HEK293T (cell line): Measurements from ENCODE around the gene BCAP29.

Experiments
- CTCF ChIA-PET: fragments of 350-600 bp; formaldehyde crosslinking; extraction: SDS; loops from one replicate; lab custom pipeline; 2021; ENCODE audit warnings: antibody characterized with exemption, inconsistent platforms; lab: Yijun Ruan, JAX
- POLR2A ChIA-PET: fragments of 350-600 bp; formaldehyde crosslinking; extraction: SDS; loops from one replicate; lab custom pipeline; 2020; ENCODE audit warnings: antibody characterized with exemption, inconsistent platforms; lab: Yijun Ruan, JAX
- DNase-seq: peaks from one replicate; pipeline ENCODE4 v3.0.0; 2012; ENCODE audit warnings: mixed read lengths; ENCODE audit errors: extremely low spot score
- ARNT ChIP-seq: fragments of 450-650 bp; IDR thresholded peaks from 2 replicates; pipeline ENCODE4 v1.6.1; 2017; ENCODE audit warnings: mild to moderate bottlenecking
- BHLHE40 ChIP-seq: fragments of 450-650 bp; IDR thresholded peaks from 2 replicates; pipeline ENCODE4 v1.6.1; 2016; ENCODE audit warnings: mild to moderate bottlenecking, moderate library complexity, borderline replicate concordance
- CTBP1 ChIP-seq: fragments of 450-650 bp; IDR thresholded peaks from 2 replicates; pipeline ENCODE4 v1.6.1; 2016; ENCODE audit warnings: borderline replicate concordance
- ELF4 ChIP-seq: fragments of 450-650 bp; IDR thresholded peaks from 2 replicates; pipeline ENCODE4 v1.6.1; 2017; ENCODE audit warnings: antibody characterized with exemption
- FOXA1 ChIP-seq: fragments of 450-650 bp; IDR thresholded peaks from 2 replicates; pipeline ENCODE4 v1.6.1; 2016; ENCODE audit warnings: mild to moderate bottlenecking
- FOXK2 ChIP-seq: fragments of 450-650 bp; IDR thresholded peaks from 2 replicates; pipeline ENCODE4 v1.6.1; 2016; ENCODE audit warnings: mild to moderate bottlenecking
- FOXM1 ChIP-seq: fragments of 450-650 bp; IDR thresholded peaks from 2 replicates; pipeline ENCODE4 v1.6.1; 2017; ENCODE audit warnings: mild to moderate bottlenecking, borderline replicate concordance
- HDGF ChIP-seq: fragments of 450-650 bp; IDR thresholded peaks from 2 replicates; pipeline ENCODE4 v1.6.1; 2017; ENCODE audit warnings: antibody characterized with exemption, borderline replicate concordance
- L3MBTL2 ChIP-seq: fragments of 450-650 bp; conservative IDR thresholded peaks from 2 replicates; pipeline ENCODE4 v1.6.1; 2016; ENCODE audit warnings: mild to moderate bottlenecking
- LEF1 ChIP-seq: fragments of 450-650 bp; IDR thresholded peaks from 2 replicates; pipeline ENCODE4 v1.6.1; 2017; ENCODE audit warnings: mild to moderate bottlenecking, borderline replicate concordance
- NFRKB ChIP-seq: fragments of 450-650 bp; IDR thresholded peaks from 2 replicates; pipeline ENCODE4 v1.6.1; 2016; ENCODE audit warnings: mild to moderate bottlenecking, moderate library complexity
- SP1 ChIP-seq: fragments of 450-650 bp; IDR thresholded peaks from 2 replicates; pipeline ENCODE4 v1.6.1; 2017
- SUZ12 ChIP-seq: fragments of 450-650 bp; IDR thresholded peaks from 2 replicates; pipeline ENCODE4 v1.6.1; 2016; ENCODE audit warnings: mild to moderate bottlenecking
- TARDBP ChIP-seq: fragments of 450-650 bp; IDR thresholded peaks from 2 replicates; pipeline ENCODE4 v1.6.1; 2016
- ZNF384 ChIP-seq: fragments of 450-650 bp; IDR thresholded peaks from 2 replicates; pipeline ENCODE4 v1.6.1; 2016
- TF ChIP-seq, protein P1 (sequence below): fragments of 450-650 bp; IDR thresholded peaks from 2 replicates; pipeline ENCODE4 v1.6.1; 2016

BCAP29 gene

DNA sequence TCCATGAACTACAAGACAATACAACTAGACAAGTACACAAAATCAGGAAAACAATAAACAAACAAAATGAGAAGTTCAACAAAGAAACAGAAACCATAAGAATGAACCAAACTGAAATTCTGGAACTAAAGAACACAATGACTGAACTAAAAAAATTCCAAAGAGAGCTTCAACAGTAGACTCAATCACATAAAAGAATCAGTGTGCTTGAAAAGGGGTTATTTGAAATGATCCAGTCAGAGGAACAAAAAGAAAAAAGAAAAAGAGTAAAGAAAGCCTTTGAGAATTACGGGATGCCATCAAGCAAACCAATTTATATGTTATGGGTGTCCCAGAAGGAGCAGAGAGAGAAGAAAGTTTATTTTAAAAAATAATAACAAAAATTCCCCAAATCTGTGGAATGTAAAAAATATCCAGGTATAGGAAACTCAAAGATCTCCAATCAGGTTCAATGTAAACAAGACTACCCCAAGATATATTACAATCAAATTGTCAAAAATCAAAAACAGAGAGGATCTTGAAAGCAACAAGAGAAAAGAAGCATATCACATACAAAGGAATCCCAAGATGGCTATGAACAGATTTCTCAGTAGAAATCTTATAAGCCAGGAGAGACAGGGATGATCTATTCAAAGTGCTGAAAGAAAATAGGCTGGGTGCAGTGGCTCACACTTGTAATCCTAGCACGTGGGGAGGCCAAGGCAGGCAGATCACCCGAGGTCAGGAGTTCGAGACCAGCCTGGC lies 35.0 kb upstream of the BCAP29 start:
- CTCF ChIA-PET: no interaction called here

DNA sequence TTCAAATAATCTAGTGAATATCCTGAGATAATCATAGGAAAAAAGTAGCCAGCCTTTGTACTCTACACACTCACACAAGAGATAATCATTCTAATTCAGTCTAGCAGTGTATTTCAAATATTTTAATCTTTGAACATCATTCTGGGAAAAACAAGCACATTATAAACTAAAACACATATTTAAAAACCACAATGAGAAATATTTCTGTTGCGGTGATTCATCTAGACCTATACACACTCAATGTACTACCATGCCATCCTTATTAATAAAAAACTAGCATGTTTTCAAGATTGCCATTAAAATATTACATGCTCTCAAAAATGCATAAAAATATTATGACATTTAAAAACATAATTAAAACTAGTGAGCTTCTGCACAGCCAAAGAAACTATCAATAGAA lies 28.1 kb upstream of the BCAP29 start:
- ChIA-PET POLR2A (interaction anchor here (1.2 kb wide), 1 partner anchor 11 kb away, joined by 4 read pairs; the partner anchor contains the start of gene COG5), CTCF (no interaction called here)
- TF ChIP-seq TARDBP (no peak), L3MBTL2 (no peak), CTBP1 (no peak), FOXA1 (no peak), FOXK2 (no peak), BHLHE40 (no peak), SUZ12 (no peak), SP1 (no peak), HDGF (no peak), ARNT (no peak), NFRKB (no peak), LEF1 (no peak), ZNF384 (no peak), ELF4 (no peak), FOXM1 (no peak)
- TF ChIP-seq, protein P1, sequence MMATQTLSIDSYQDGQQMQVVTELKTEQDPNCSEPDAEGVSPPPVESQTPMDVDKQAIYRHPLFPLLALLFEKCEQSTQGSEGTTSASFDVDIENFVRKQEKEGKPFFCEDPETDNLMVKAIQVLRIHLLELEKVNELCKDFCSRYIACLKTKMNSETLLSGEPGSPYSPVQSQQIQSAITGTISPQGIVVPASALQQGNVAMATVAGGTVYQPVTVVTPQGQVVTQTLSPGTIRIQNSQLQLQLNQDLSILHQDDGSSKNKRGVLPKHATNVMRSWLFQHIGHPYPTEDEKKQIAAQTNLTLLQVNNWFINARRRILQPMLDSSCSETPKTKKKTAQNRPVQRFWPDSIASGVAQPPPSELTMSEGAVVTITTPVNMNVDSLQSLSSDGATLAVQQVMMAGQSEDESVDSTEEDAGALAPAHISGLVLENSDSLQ: no peak
- no peak for DNase-seq

More for the DNA sequence above, 35.0 kb upstream of the BCAP29 start:
- TF ChIP-seq FOXA1: no peak
- no peak for TF ChIP-seq SUZ12
- TF ChIP-seq, protein P1: no peak
- TF ChIP-seq SP1: no peak
- TF ChIP-seq ZNF384: no peak
- TF ChIP-seq BHLHE40: no peak
- no peak for TF ChIP-seq FOXK2
- TF ChIP-seq NFRKB: no peak
- POLR2A ChIA-PET: no interaction called here
- DNase-seq: no peak

DNA sequence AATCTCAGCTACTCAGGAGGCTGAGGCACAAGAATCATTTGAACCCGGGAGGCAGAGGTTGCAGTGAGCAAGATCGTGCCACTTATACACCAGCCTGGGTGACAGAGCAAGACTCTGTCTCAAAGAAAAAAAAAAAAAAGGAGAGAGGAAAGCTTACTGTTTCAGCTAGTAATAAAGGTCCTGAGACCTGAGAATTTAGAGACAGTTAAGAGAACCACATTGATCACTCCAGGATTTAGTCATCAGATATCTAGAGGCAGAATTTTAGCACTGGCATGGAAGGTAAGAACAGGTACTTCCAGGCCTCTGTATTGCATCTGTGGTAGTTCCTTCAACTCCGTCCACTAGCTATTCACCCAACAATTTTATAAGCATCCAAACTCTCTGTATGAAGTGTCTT lies 24.2 kb upstream of the BCAP29 start:
- no peak for DNase-seq
- ChIA-PET POLR2A (no interaction called here), CTCF (interaction anchor here (0.6 kb wide), 1 partner anchor 25 kb away, joined by 3 read pairs; no protein-coding TSS in a partner anchor)
- TF ChIP-seq ARNT: no peak
- no peak for TF ChIP-seq HDGF
- TF ChIP-seq SUZ12: no peak
- TF ChIP-seq, protein P1: no peak
- no peak for TF ChIP-seq LEF1
- no peak for TF ChIP-seq ZNF384
- no peak for TF ChIP-seq FOXK2
- TF ChIP-seq FOXA1: no peak
- TF ChIP-seq SP1: no peak
- no peak for TF ChIP-seq TARDBP
- TF ChIP-seq NFRKB: no peak
- TF ChIP-seq CTBP1: no peak
- no peak for TF ChIP-seq FOXM1
- no peak for TF ChIP-seq BHLHE40
- no peak for TF ChIP-seq L3MBTL2
- TF ChIP-seq ELF4: no peak

DNA sequence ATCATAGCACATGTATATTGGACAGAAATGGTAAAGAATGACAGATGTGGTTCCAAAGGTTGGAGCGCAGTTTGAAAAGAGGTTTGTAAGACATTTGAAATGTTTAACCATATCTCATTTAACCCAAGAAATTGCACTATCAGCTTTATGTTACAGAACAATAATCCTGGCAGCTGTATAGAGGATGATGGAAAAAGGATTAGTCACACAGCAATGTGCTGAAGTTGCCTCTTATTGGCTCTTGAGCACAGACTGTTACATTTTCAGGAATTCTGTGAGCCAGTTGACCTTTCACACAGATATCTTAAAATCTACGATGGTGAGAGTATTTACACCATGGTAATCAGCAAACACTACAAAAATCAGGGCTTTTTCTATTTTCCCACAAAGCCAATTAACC lies 20.2 kb upstream of the BCAP29 start:
- ChIA-PET CTCF (no interaction called here), POLR2A (no interaction called here)
- TF ChIP-seq SUZ12: no peak
- TF ChIP-seq BHLHE40: no peak
- TF ChIP-seq SP1: no peak
- no peak for TF ChIP-seq CTBP1
- no peak for TF ChIP-seq ARNT
- TF ChIP-seq, protein P1: no peak
- TF ChIP-seq FOXA1: no peak
- no peak for TF ChIP-seq LEF1
- no peak for TF ChIP-seq TARDBP
- no peak for TF ChIP-seq HDGF
- no peak for TF ChIP-seq FOXM1
- no peak for DNase-seq

DNA sequence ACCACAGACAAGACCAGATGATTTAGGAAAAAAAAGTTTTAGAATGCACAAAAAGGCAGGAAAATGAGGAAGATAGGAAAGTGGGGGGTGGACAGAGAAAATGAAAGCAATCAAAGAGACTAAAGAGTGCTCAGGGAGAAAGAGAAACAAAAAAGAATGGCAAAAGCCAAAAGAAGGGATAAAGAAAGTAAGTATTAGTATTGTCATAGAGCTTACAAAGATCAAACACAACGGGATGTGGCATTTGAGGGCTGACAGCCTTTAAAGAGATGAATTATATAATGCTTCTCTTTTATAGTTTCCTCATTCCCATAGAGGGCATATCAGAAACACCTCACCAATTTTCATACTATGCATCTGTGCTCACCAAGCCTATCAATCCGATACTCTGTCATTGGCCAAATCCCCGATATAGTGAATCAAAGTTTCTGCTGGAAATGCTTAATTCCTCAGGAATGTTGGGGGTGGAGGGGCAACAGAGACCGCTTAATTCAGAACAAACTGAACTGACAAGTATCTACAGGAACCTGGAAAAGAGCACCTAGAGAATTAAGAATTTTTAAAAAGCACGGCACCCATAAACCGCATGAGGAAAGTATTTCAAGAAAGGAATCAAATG lies 19.0 kb upstream of the BCAP29 start:
- CTCF ChIA-PET: no interaction called here
- TF ChIP-seq BHLHE40 (no peak), SUZ12 (no peak), ZNF384 (no peak), ELF4 (no peak), LEF1 (no peak), FOXM1 (no peak), SP1 (no peak), ARNT (no peak), CTBP1 (no peak), NFRKB (no peak), TARDBP (no peak), FOXK2 (no peak), L3MBTL2 (no peak), FOXA1 (no peak)
- TF ChIP-seq, protein P1: no peak
- DNase-seq: no peak
- POLR2A ChIA-PET: no interaction called here
